SK-N-SH (cell line): ENCODE results near the gene CRELD2. TPM values are rescaled to one million over a fixed set of nuclear protein-coding genes. Genes with fewer than 3 reads are reported as not detected.

Experiments
- CTCF ChIA-PET: fragments of 300-600, 350-600 bp; formaldehyde crosslinking; extraction: SDS; loops from one replicate; lab custom pipeline; 2021; lab: Yijun Ruan, JAX
- POLR2A ChIA-PET: fragments of 350-600 bp; sonication (Branson Sonifier 250); formaldehyde crosslinking; extraction: SDS; loops from one replicate; lab custom pipeline; 2020; ENCODE audit warnings: antibody characterized with exemption, inconsistent platforms; lab: Yijun Ruan, JAX
- DNase-seq: peaks from one replicate; pipeline ENCODE4 v3.0.0; 2012
- H2AFZ ChIP-seq: fragments of 200-600 bp; sonication (generic); 2 replicates; pipeline ENCODE4 v1.8.1; 2016; ENCODE audit warnings: antibody characterized with exemption, mild to moderate bottlenecking, low read depth
- H3F3A ChIP-seq: fragments of 200-600 bp; sonication (generic); replicated peaks from 2 replicates; pipeline ENCODE3; 2016; ENCODE audit warnings: antibody characterized with exemption, mild to moderate bottlenecking; ENCODE audit not compliant: insufficient read depth
- H3K27ac ChIP-seq, 2 experiments: fragments of 200-500 bp in 1 of 2; fragments of 200-600 bp in 1 of 2; sonication (Bioruptor generic) in 1 of 2; sonication (generic), shearing (Covaris generic) in 1 of 2; 2 replicates each; pipeline versions ENCODE4 v1.5.1 to v1.6.1; 2014 to 2016; ENCODE audit warnings: low read depth in 2 of 2, inconsistent platforms in 1 of 2, low read length in 1 of 2, mild to moderate bottlenecking in 1 of 2, mixed read lengths in 1 of 2
- H3K27me3 ChIP-seq: fragments of 200-600 bp; sonication (generic), shearing (Covaris generic); 2 replicates; pipeline ENCODE4 v1.6.1; 2016; ENCODE audit warnings: mixed run types; ENCODE audit not compliant: insufficient read depth
- H3K36me3 ChIP-seq, 2 experiments: fragments of 200-500 bp in 1 of 2; fragments of 200-600 bp in 1 of 2; sonication (Bioruptor generic) in 1 of 2; sonication (generic) in 1 of 2; replicated peaks in 1 of 2; 2 replicates each; pipeline versions ENCODE3 to v1.5.1; 2014 to 2016; ENCODE audit warnings: low read length in 1 of 2, mild to moderate bottlenecking in 1 of 2; ENCODE audit not compliant: insufficient read depth in 2 of 2, control insufficient read depth in 1 of 2
- H3K4me1 ChIP-seq, 2 experiments: fragments of 200-500 bp in 1 of 2; fragments of 200-600 bp in 1 of 2; sonication (Bioruptor generic) in 1 of 2; sonication (generic), shearing (Covaris generic) in 1 of 2; 2 replicates each; pipeline versions ENCODE4 v1.5.1 to v1.6.1; 2014 to 2016; ENCODE audit warnings: low read depth in 1 of 2, low read length in 1 of 2, mixed run types in 1 of 2; ENCODE audit not compliant: insufficient read depth in 2 of 2, control insufficient read depth in 1 of 2
- H3K4me2 ChIP-seq: fragments of 200-600 bp; sonication (generic), shearing (Covaris generic); 2 replicates; pipeline ENCODE4 v1.6.1; 2017; ENCODE audit warnings: mixed run types
- H3K4me3 ChIP-seq, 2 experiments: fragments of 200-500 bp in 1 of 2; fragments of 200-600 bp in 1 of 2; sonication (Bioruptor generic) in 1 of 2; sonication (generic), shearing (Covaris generic) in 1 of 2; 2 replicates each; pipeline versions ENCODE4 v1.5.1 to v1.8.1; 2014 to 2016; ENCODE audit warnings: low read depth in 2 of 2, inconsistent platforms in 1 of 2, low read length in 1 of 2, mild to moderate bottlenecking in 1 of 2, mixed read lengths in 1 of 2, moderate library complexity in 1 of 2
- H3K79me2 ChIP-seq: fragments of 200-600 bp; sonication (generic); 2 replicates; pipeline ENCODE4 v1.8.1; 2017; ENCODE audit warnings: mild to moderate bottlenecking; ENCODE audit not compliant: insufficient read depth
- H3K9ac ChIP-seq: fragments of 200-600 bp; sonication (generic); 2 replicates; pipeline ENCODE4 v1.6.1; 2017; ENCODE audit warnings: mixed run types
- H3K9me2 ChIP-seq: fragments of 200-600 bp; sonication (generic); 2 replicates; pipeline ENCODE4 v1.6.1; 2017; ENCODE audit warnings: mixed run types
- H3K9me3 ChIP-seq: fragments of 200-600 bp; sonication (generic); 2 replicates; pipeline ENCODE4 v1.6.1; 2017; ENCODE audit warnings: mixed run types, mild to moderate bottlenecking, moderate library complexity
- H4K20me1 ChIP-seq: fragments of 200-600 bp; sonication (generic); 2 replicates; pipeline ENCODE4 v1.6.1; 2017; ENCODE audit warnings: mild to moderate bottlenecking, mixed run types; ENCODE audit not compliant: insufficient read depth
- CHD2 ChIP-seq: fragments of 150-350 bp; IDR thresholded peaks from 2 replicates; pipeline ENCODE4 v1.6.1; 2018; ENCODE audit warnings: low read length; ENCODE audit not compliant: partially characterized antibody
- FOSL2 ChIP-seq: IDR thresholded peaks from 2 replicates; pipeline ENCODE4 v1.4.0; 2012; ENCODE audit warnings: low read depth, mild to moderate bottlenecking, moderate library complexity, borderline replicate concordance
- FOXM1 ChIP-seq: IDR thresholded peaks from 2 replicates; pipeline ENCODE4 v1.4.0; 2012; ENCODE audit warnings: low read depth, mild to moderate bottlenecking
- GABPA ChIP-seq: IDR thresholded peaks from 2 replicates; pipeline ENCODE4 v1.4.0; 2012; ENCODE audit warnings: low read depth, mild to moderate bottlenecking
- IRF3 ChIP-seq: fragments of 150-350 bp; IDR thresholded peaks from 2 replicates; pipeline ENCODE4 v1.6.1; 2016; ENCODE audit warnings: mild to moderate bottlenecking, low read depth, low read length
- MAX ChIP-seq: IDR thresholded peaks from 2 replicates; pipeline ENCODE4 v1.4.0; 2012; ENCODE audit warnings: low read depth
- MXI1 ChIP-seq: IDR thresholded peaks from 2 replicates; pipeline ENCODE4 v1.6.1; 2012; ENCODE audit warnings: mild to moderate bottlenecking, low read depth, low read length, improper control_type of control experiment
- NRF1 ChIP-seq: IDR thresholded peaks from 2 replicates; pipeline ENCODE4 v1.6.1; 2012; ENCODE audit warnings: low read depth, mild to moderate bottlenecking, low read length
- PBX3 ChIP-seq: IDR thresholded peaks from 2 replicates; pipeline ENCODE4; 2012
- RCOR1 ChIP-seq: fragments of 150-350 bp; IDR thresholded peaks from 2 replicates; pipeline ENCODE4 v1.6.1; 2017; ENCODE audit warnings: antibody characterized with exemption, low read length
- RFX5 ChIP-seq: IDR thresholded peaks from 2 replicates; pipeline ENCODE4 v1.6.1; 2012; ENCODE audit warnings: mild to moderate bottlenecking, improper control_type of control experiment, low read length
- RXRA ChIP-seq: IDR thresholded peaks from 2 replicates; pipeline ENCODE4 v1.4.0; 2012; ENCODE audit warnings: low read depth, mild to moderate bottlenecking, borderline replicate concordance
- SIN3A ChIP-seq: IDR thresholded peaks from 2 replicates; pipeline ENCODE4 v1.6.1; 2012; ENCODE audit warnings: low read depth, mild to moderate bottlenecking, low read length, moderate library complexity, borderline replicate concordance
- TAF1 ChIP-seq: IDR thresholded peaks from 2 replicates; pipeline ENCODE4 v1.6.1; 2012; ENCODE audit warnings: low read depth, mild to moderate bottlenecking, low read length, moderate library complexity, borderline replicate concordance
- YY1 ChIP-seq: IDR thresholded peaks from 2 replicates; pipeline ENCODE4 v1.4.0; 2012; ENCODE audit warnings: low read depth, mild to moderate bottlenecking
- WGBS: methylation state at CpG from one replicate; pipeline ENCODE4 v1.1.6; 2017; ENCODE audit warnings: low lambda C conversion rate; 5-methylcytosine and 5-hydroxymethylcytosine counted together
- polyA plus RNA-seq, 3 experiments: library from polyadenylated mRNA; depleted of rRNA; stranded (reverse); fragments of >200 nt; gene quantifications; 2 replicates each; pipeline ENCODE4 v1.2.3, GENCODE V29; 2012

The CRELD2 gene
- 92.5 and 113 TPM in 2 replicates for polyA plus RNA-seq (2012; rRNA removed)
- 66.3 and 80.8 TPM in 2 replicates for polyA plus RNA-seq (2012; cell fraction: cytosol; rRNA removed)
- polyA plus RNA-seq (2012; cell fraction: nucleus; rRNA removed), result 104 and 142 TPM in 2 replicates

GRCh38 chr22:49917974-49918910 is at the start of gene CRELD2, which contains the start of gene ALG12:
Gene CRELD2 (plus strand): TSS chr22:49918634. CDS start chr22:49918770, 136 bp downstream.
Gene ALG12 (minus strand): TSS chr22:49918438. CDS start chr22:49913765, 4,673 bp downstream.
- POLR2A ChIA-PET, result interaction anchor here (1.1 to 1.6 kb wide), 2 partner anchors 15 kb away, joined by 5 read pairs; no protein-coding TSS in a partner anchor
- Histone ChIP-seq H3K79me2 (0 out of 2 replicates have a peak, but pooled peaks cover 5% of the 10 kb centered on the region), H3K9me3 (no peaks in the 10 kb centered on the region), H3K9ac (peak within 1 kb of the TSS; percentile 86), H2AFZ (peak within 1 kb of the TSS; percentile 97), H3K36me3 (peaks cover 0 to 24% of the 10 kb centered on the region in 2 experiments), H3K27ac (peak within 1 kb of the TSS; percentile 88 to 93), H3F3A (no peaks in the 10 kb centered on the region), H3K4me3 (peak within 1 kb of the TSS; percentile 72 to 83), H3K27me3 (no peaks in the 10 kb centered on the region), H3K4me1 (peaks cover 0 to 12% of the 10 kb centered on the region in 2 experiments; a peak in 2 of 4 replicates), H3K9me2 (no peaks in the 10 kb centered on the region), H4K20me1 (no peaks in the 10 kb centered on the region), H3K4me2 (peak within 1 kb of the TSS; percentile 96)
- TF ChIP-seq GABPA, result peak; percentile 69
- TF ChIP-seq NRF1, result peak; percentile 63
- TF ChIP-seq IRF3, result peak; percentile 49
- TF ChIP-seq RXRA, result no peak
- no peak for TF ChIP-seq FOXM1
- no peak for TF ChIP-seq RCOR1
- peak; percentile 72 for TF ChIP-seq RFX5
- TF ChIP-seq YY1, result peak; percentile 99
- TF ChIP-seq FOSL2, result no peak
- TF ChIP-seq MAX, result peak; percentile 50; the same call in 1 of the 2 replicates
- peak; percentile 4; the same call in 1 of the 2 replicates for TF ChIP-seq PBX3
- TF ChIP-seq MXI1, result peak; percentile 83
- TF ChIP-seq TAF1, result 0 out of 2 replicates have a peak, but pooled peaks have one; percentile 31
- TF ChIP-seq CHD2, result peak; percentile 4
- no peak for TF ChIP-seq SIN3A
- under 1% methylated on average over 20 of the region's 103 CpGs for WGBS
- CTCF ChIA-PET, result interaction anchor here (0.7 to 2.2 kb wide), 2 partner anchors 12 to 14 kb away, joined by 3 to 12 read pairs; no protein-coding TSS in a partner anchor
- DNase-seq, result peak; percentile 100
